Progenitor cell of endocrine pancreas (in vitro differentiated cells): ENCODE results near the gene HIBCH. TPM values are rescaled to one million over a fixed set of nuclear protein-coding genes. Genes with fewer than 3 reads are reported as not detected.
"Not testable (repeated sequence)": the region's sequence is repeated elsewhere in the genome, so short reads cannot be mapped to it uniquely, and the experiment has no call there.

Experiments
- DNase-seq: peaks from one replicate; pipeline ENCODE4 v3.0.0; 2021; ENCODE audit warnings: low spot score; ENCODE audit not compliant: unreplicated experiment
- H3K27ac Mint-ChIP-seq: 2 replicates; pipeline ENCODE4 v1.8.0; 2021; ENCODE audit warnings: mild to moderate bottlenecking, moderate library complexity, mixed read lengths
- H3K27me3 Mint-ChIP-seq: 2 replicates; pipeline ENCODE4 v1.8.0; 2021; ENCODE audit warnings: mixed read lengths
- H3K36me3 Mint-ChIP-seq: 2 replicates; pipeline ENCODE4 v1.8.0; 2022; ENCODE audit warnings: mixed read lengths; ENCODE audit not compliant: insufficient read depth
- H3K4me1 Mint-ChIP-seq: 2 replicates; pipeline ENCODE4 v1.8.0; 2021; ENCODE audit warnings: low read depth, mixed read lengths
- H3K4me3 Mint-ChIP-seq: 2 replicates; pipeline ENCODE4 v1.8.0; 2021; ENCODE audit warnings: low read depth, mild to moderate bottlenecking, moderate library complexity, mixed read lengths
- H3K9me3 Mint-ChIP-seq: 2 replicates; pipeline ENCODE4 v1.8.0; 2021; ENCODE audit warnings: low read depth, mixed read lengths
- total RNA-seq: library from RNA; stranded (reverse); gene quantifications from 2 replicates; pipeline ENCODE4 v1.2.1, GENCODE V29; 2021
- TF ChIP-seq, protein P1 (sequence below): fragments of 200-600 bp; sonication (generic); IDR thresholded peaks from one replicate; pipeline ENCODE4 v1.5.0; 2021; ENCODE audit warnings: antibody characterized with exemption, mild to moderate bottlenecking; ENCODE audit not compliant: unreplicated experiment

The HIBCH gene
- total RNA-seq, 1 donor from 2014 or later, result 49.5 TPM

DNA sequence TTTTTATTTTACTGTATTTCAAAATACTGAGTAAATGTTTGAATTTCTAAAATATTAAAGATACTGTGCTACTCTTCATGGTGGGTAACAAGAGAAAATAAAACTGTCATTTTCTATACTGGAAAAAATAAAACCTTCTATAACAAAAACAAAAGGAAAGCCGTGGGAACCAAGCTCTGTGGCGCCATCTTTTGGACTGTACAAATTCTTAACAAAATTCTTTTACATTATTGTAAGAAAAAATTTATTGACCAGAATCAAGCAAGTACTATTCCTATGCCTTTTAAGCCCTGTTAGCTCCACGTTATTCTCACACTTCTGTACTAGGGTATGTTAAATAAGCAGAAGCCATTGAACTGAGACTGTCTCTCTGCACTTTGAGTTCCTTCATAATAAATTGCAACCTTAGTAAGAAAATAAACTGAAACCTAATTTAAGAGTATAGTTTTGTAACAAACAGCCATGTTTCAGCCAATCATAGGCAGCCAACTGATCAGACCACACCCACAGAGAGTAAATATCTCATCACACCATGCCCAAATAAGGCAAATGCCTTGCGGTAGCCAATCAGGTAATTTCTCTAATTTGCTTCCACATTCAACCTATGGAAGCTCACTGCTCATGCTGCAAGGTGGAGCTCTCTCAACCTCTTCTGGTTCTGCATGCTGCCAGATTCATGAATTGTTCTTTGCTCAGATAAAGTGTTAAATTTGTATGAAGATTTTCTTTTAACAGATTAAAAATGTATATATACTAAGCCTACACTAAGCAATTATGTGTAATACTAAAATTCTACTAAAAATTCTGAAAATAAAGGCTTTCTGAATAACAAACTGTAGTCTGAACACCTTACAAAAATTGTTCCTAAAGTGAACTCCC is 42.2 kb downstream of the HIBCH start:
- DNase-seq, result no peak

DNA sequence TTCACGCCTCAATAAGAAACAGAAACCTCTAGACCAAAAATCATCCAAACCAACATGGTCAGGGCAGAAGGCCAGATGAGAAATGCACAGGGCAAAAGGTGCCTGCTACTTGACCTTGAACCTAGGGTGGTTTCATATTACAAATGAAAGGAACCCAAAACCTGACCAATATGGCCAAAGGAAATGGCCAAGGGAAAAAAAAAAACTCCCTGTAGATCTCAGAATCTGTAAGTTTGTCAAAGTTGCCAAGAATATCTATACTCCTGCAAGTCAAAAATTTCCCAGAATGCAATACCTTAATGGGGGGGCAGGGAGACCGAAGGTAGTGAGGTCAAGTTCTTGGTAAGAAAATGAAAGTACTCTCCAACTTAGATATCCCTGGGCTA is 47.2 kb downstream of the HIBCH start:
- H3K4me1 Mint-ChIP-seq, result peaks cover 13% of the 10 kb centered on the region
- no peaks in the 10 kb centered on the region for H3K27me3 Mint-ChIP-seq
- H3K27ac Mint-ChIP-seq, result no peak overlapping the region
- H3K36me3 Mint-ChIP-seq, result peaks cover 21% of the 10 kb centered on the region
- H3K9me3 Mint-ChIP-seq, result no peaks in the 10 kb centered on the region
- DNase-seq, result no peak
- TF ChIP-seq, protein P1, sequence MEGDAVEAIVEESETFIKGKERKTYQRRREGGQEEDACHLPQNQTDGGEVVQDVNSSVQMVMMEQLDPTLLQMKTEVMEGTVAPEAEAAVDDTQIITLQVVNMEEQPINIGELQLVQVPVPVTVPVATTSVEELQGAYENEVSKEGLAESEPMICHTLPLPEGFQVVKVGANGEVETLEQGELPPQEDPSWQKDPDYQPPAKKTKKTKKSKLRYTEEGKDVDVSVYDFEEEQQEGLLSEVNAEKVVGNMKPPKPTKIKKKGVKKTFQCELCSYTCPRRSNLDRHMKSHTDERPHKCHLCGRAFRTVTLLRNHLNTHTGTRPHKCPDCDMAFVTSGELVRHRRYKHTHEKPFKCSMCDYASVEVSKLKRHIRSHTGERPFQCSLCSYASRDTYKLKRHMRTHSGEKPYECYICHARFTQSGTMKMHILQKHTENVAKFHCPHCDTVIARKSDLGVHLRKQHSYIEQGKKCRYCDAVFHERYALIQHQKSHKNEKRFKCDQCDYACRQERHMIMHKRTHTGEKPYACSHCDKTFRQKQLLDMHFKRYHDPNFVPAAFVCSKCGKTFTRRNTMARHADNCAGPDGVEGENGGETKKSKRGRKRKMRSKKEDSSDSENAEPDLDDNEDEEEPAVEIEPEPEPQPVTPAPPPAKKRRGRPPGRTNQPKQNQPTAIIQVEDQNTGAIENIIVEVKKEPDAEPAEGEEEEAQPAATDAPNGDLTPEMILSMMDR, result no peak
- H3K4me3 Mint-ChIP-seq, result no peak overlapping the region

More for the DNA sequence above, 42.2 kb downstream of the HIBCH start:
- Mint-ChIP-seq H3K36me3 (peaks cover 36% of the 10 kb centered on the region), H3K9me3 (no peaks in the 10 kb centered on the region), H3K4me1 (no peaks in the 10 kb centered on the region), H3K4me3 (no peak overlapping the region), H3K27ac (no peak overlapping the region), H3K27me3 (no peaks in the 10 kb centered on the region)
- TF ChIP-seq, protein P1, result peak; percentile 51

DNA sequence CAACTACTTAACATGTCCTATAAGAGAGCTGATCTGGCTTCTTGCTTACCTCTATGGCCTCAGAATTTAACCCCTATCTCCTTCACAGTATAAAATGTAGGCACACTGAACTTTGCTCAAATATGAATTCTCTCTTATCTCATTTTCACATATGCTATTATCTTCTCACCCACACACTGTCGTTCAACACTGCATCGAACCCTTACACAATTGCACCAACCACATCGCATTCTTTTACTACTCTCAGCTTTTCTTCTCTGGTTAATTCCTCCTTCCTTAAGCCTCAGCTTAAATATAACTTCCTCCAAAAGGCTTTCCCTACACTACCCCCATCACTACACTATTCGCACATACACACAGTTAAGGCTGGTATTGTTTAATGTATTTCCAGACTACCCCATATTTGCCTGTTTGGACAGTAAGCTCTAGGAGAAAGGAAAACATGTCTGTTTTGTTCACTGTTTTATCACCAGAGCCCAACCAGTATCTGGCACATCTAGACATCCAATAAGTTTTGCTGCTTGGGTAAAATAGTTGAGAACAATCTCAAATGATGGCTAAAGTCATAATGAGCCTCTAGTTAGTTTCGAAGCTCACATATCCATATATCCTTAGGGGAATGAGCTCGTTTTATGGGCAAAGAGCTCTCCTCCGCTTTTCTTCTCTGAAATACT is 47.7 kb downstream of the HIBCH start:
- DNase-seq, result no peak
- Mint-ChIP-seq H3K27ac (no peak overlapping the region), H3K4me3 (no peak overlapping the region), H3K27me3 (no peaks in the 10 kb centered on the region), H3K36me3 (peaks cover 26% of the 10 kb centered on the region), H3K4me1 (peaks cover 13% of the 10 kb centered on the region), H3K9me3 (no peaks in the 10 kb centered on the region)
- TF ChIP-seq, protein P1, result no peak

DNA sequence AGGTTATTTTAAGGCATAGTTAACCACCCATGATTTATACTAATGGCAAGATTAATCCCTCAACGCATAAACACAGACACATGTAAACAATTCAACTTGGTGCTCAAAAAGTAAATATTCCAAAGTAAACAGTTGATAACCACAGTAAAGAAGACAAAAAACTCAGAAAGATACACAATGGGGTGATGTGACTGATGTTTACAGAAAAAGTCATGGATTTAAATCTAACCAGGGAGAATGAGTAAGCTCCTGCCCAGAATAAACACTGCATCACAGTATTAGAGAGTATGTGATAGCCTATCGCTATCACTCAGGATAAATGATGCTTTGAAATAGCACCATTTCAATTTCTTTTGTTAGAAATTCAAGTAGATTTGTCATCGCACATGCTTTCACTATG is 49.3 kb downstream of the HIBCH start:
- peaks cover 23% of the 10 kb centered on the region for H3K36me3 Mint-ChIP-seq
- H3K27me3 Mint-ChIP-seq, result no peaks in the 10 kb centered on the region

DNA sequence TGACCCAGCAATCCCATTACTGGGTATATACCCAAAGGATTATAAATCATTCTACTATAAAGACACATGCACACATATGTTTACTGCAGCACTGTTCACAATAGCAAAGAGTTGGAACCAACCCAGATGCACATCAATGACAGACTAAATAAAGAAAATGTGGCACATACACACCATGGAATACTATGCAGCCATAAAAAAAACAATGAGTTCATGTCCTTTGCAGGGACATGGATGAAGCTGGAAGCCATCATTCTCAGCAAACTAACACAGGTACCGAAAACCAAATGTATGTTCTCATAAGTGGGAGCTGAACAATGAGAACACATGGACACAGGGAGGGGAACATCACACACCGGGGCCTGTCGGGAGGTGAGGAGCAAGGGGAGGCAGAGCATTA is 49.9 kb downstream of the HIBCH start:
- not testable (repeated sequence) for H3K4me3 Mint-ChIP-seq, DNase-seq

More for the DNA sequence above, 49.3 kb downstream of the HIBCH start:
- Mint-ChIP-seq H3K4me1 (peaks cover 13% of the 10 kb centered on the region), H3K4me3 (no peak overlapping the region), H3K27ac (no peak overlapping the region), H3K9me3 (peaks cover 2% of the 10 kb centered on the region)
- DNase-seq, result no peak
- TF ChIP-seq, protein P1, result no peak

More for the DNA sequence above, 49.9 kb downstream of the HIBCH start:
- peaks cover 23% of the 10 kb centered on the region for H3K36me3 Mint-ChIP-seq
- H3K9me3 Mint-ChIP-seq, H3K27ac Mint-ChIP-seq, H3K27me3 Mint-ChIP-seq: not testable (repeated sequence)
- peaks cover 13% of the 10 kb centered on the region for H3K4me1 Mint-ChIP-seq
